ENCODE results near the gene ZNF761. TPM values are rescaled to one million over a fixed set of nuclear protein-coding genes. Genes with fewer than 3 reads are reported as not detected.

ZNF761 gene
- total RNA-seq, 1 donor, result 8.6 TPM

- no peak for DNase-seq (ENCODE audit: low read depth in 2 of 3, low spot score in 2 of 3)
Measured at GRCh38 chr19:53504885-53505284, 73.1 kb downstream of the ZNF761 start.

GRCh38 chr19:53506728-53507127 is 74.9 kb downstream of the ZNF761 start:
- DNase-seq (ENCODE audit: low read depth in 2 of 3, low spot score in 2 of 3), result no peak

Small RNA genes within 50 kb of the gene (small RNA-seq; reads per million reads assigned to genes)
- gene RPL39P36, result not detected

Other genes starting within 250 kb of the ZNF761 start
- 6.2 TPM for gene ZNF665, start 238.6 kb upstream of the ZNF761 start, total RNA-seq
- gene ZNF677, start 177.1 kb upstream of the ZNF761 start, total RNA-seq, result 11.3 TPM
- under 0.01 TPM for gene VN1R2, start 173.7 kb upstream of the ZNF761 start, total RNA-seq
- not detected for gene VN1R4, start 164.3 kb upstream of the ZNF761 start, total RNA-seq
- 3.5 TPM for gene ZNF845, start 98.2 kb upstream of the ZNF761 start, total RNA-seq
- 8.6 TPM for gene ZNF525, start 66.3 kb upstream of the ZNF761 start, total RNA-seq
- gene ZNF765, start 36.8 kb upstream of the ZNF761 start, total RNA-seq, result 10.2 TPM
- 2.2 TPM for gene ZNF813, start 35.7 kb downstream of the ZNF761 start, total RNA-seq
- gene ZNF331, start 106.2 kb downstream of the ZNF761 start, total RNA-seq, result 12.4 TPM
- not detected for gene DPRX, start 200.0 kb downstream of the ZNF761 start, total RNA-seq

Data from hematopoietic multipotent progenitor cell (in vitro differentiated cells).